GM21529 (cell line): ENCODE measurements around the gene MON1B.

Source experiments
- ATAC-seq: cut with Tn5 transposase; IDR thresholded peaks from one replicate; pipeline ENCODE4 v1.9.1; 2021; ENCODE audit not compliant: unreplicated experiment

MON1B gene

GRCh38 chr16:77195411-77195810 lies 4.4 kb downstream of the MON1B start:
- ATAC-seq = no peak

GRCh38 chr16:77197747-77198146 lies 6.8 kb downstream of the MON1B start:
- ATAC-seq = no peak

DNA sequence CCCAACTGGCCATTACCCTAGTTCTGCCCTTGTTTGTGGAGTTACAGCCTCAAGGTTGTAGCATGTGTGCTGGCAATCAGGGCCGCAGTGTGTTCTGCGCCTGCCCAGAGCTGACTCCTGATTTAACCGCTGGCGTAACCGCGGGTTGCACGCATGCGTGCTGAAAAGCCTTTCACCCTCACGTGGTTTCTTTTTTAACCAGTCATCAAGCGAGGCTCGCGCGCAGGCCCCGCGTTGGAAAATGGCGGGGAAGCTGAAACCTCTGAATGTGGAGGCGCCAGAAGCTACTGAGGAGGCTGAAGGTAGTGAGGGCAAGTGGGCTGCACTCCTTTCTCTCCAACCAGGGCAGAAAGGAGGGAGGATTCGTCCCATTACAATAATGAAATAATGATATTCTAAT lies 8.2 kb downstream of the MON1B start, which contains the start of gene SYCE1L:
SYCE1L (plus strand) TSS at position 198 of the 400 bp plus-strand sequence; CDS start at position 242, 44 bp downstream.
- ATAC-seq = no peak

GRCh38 chr16:77206533-77206932 lies 15.5 kb downstream of the MON1B start:
- ATAC-seq = no peak

DNA sequence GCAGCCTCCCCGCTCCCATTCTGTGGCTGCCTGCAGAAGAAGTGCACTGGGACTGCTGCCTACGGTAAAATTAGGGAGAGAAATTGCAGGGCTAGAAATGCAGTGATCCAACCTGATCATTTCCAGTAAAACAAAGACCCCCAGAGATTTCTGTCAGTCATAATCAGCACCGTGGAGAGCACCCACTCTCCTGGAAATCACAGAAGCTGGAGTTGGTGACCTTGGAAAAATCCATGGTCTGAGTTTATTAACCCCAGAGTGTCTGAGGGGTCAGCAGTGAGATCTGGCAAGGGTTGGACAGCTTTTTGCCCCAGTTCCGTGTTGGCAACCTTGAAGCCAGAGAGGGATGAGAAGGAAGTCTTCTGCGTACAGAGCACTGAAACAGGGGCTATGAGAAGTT lies 16.0 kb downstream of the MON1B start:
- no peak for ATAC-seq

GRCh38 chr16:77208382-77208781 lies 17.4 kb downstream of the MON1B start:
- no peak for ATAC-seq

GRCh38 chr16:77211880-77212740 lies 21.1 kb downstream of the MON1B start:
- ATAC-seq = peak; percentile 66

- ATAC-seq = peak; percentile 72
Observed at GRCh38 chr16:77212741-77213541, 22.0 kb downstream of the MON1B start.

- ATAC-seq = no peak
Observed at GRCh38 chr16:77213542-77214106, 22.6 kb downstream of the MON1B start.

DNA sequence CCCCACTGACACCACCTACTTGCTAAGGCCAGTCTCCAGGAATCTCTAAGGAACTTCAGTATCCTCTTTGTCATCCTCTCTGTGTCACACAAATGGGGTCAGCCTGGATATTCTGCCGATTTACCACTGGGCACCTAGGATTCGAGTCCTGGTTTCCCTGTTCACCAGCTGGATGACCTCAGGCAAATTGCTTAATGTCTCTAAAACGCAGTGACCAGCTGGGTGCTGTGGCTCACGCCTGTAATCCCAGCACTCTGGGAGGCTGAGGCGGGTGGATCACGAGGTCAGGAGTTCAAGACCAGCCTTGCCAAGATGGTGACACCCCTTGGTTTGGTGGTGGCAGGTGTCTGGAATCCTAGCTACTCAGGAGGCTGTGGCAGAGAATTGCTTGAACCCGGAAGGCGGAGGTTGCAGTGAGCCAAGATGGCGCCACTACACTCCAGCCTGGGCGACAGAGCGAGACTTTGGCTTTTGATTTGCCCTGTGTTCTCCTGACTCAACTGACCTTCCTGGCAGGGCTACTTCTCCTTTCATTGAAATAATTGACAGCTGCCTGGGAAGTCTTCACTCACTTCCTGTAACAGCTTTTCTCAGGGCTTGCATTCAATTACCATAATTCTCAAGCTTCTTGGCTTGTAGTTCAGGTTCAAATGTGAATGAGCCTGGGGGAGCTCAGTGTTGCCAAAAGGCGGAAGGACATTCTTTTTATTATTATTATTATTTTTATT lies 23.6 kb downstream of the MON1B start:
- no peak for ATAC-seq

DNA sequence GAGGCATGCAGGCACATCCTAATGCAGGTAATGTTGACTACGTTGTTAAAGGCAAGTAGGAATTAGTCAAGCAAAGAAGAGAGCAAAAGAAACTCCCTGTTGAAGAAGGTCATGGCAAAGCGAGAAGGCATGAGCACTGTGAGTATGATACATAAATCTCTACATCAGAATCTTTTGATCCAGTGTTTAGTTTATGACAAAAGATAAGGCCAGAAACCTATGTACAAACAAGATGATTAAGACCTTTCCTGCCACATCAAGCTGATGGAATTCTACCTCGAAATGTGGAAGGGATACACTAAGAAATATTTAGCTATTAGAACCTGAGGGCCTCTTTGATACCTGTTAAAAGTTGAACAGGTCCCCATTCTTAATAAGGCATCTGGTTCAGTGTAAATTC lies 28.4 kb downstream of the MON1B start:
- ATAC-seq = no peak

DNA sequence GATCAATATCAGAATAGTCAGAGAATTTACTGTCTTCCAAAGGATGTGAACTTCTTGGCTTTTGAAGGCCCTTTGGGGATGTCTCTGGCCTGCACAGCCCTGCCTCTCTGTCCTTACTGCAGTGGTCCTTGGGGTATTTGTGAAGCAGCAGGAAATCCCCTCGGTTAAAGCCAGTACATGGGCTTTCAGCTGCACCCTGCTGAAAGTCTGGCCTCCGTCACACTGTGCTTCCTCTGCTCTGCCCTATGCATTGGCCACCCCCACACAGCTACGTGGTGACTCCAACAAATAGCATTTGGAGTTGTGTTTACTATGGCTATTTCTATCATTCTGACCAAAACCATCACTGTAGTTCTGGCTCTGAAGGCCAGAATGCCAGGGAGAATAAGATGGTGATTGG lies 29.4 kb downstream of the MON1B start:
- ATAC-seq = peak; percentile 80

DNA sequence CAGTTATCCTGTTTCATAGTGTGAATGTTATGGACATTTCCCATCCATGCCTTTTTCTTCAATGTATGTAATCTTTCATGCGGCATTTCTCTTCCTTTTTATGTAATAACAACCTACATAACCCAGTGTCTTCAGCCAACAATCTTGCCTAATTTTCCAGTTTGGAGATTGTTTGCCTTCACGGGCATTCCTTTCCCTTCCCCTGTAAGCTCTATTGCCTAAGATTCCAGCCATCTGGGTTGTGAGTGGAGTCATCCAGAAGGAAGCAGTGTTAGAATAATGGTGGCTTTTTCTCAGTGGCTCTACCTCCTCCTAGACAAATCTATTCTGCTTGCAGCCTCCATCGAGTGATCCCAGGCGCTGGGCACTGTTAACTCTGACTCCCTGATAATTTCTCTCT lies 30.5 kb downstream of the MON1B start:
- ATAC-seq = no peak

DNA sequence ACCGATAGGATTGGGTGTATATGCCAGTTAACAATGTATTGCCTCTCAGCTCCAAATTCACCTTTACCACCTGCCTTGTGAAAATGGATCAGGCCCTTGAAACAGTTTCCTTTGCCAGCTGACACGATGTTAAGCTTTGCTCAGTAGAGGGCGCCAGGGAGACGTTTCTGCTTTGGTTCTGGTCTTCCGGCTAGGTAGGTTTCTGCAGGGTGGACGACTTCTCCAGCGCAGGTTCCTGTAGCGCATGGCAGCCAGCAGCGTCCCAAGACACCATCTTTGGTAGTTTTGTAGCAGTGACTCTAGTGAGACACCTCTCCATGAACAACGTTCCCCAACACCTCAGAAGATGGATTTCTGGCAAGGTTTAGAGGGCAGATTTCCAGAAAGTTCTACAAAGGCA lies 32.2 kb downstream of the MON1B start:
- ATAC-seq = no peak

- no peak for ATAC-seq
Observed at GRCh38 chr16:77225182-77225581, 34.2 kb downstream of the MON1B start.

GRCh38 chr16:77227745-77228144 lies 36.8 kb downstream of the MON1B start:
- peak; percentile 83 for ATAC-seq

DNA sequence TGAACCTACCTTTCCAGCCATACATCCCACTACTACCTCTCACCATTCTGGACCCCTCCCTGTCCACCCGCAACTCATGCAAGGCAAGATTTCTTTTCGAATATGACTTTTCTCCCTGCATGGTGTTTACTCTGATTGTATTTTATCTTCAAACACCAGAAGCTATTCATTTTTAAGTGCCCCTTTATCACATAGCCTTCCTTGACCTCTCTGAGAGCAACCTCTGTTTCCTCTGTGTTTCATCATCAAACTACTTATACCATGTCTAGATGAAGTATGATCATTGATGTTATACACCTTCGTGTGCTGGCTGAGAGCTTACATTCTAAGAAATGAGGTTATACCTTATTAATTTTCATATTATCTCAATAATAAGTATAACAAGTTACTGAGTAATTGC lies 40.1 kb downstream of the MON1B start:
- ATAC-seq = no peak

- ATAC-seq = no peak
Observed at GRCh38 chr16:77233799-77234519, 43.0 kb downstream of the MON1B start.

GRCh38 chr16:77234611-77235010 lies 43.6 kb downstream of the MON1B start:
- no peak for ATAC-seq

DNA sequence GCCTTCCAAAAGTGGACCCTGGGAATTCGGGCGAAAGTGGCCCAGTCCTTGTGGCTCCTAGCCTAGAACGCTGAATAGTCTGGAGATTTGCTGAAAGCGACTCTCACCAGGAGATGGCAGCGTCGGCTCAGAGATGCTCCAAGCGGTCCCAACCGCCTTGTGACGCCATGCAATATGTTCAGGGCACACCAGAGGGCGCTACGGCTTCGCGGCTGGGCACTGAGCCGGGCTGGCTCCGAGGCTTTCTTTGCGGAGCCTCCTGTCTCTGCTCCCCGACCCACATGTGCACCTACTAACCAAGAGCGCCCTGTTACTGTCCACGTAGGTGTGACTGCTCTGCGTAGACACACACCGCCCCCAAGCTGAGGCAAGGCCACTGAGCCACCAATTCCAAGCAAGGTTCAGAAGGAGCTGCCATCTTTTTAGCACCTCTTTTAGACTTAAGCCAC lies 45.1 kb downstream of the MON1B start:
- peak; percentile 100 for ATAC-seq
